Erythroblast (primary cell): ENCODE measurements around the gene INHBA.

Experiments
- DNase-seq, 2 experiments: peaks; one replicate each; lab custom pipeline; 2025; lab: John Stamatoyannopoulos, UW
- GATA1 ChIP-seq: IDR thresholded peaks from 2 replicates; pipeline ENCODE4 v1.6.1; 2011; ENCODE audit warnings: low read depth, mild to moderate bottlenecking, control low read depth, low read length, moderate library complexity
- POLR2A ChIP-seq: IDR thresholded peaks from 2 replicates; pipeline ENCODE4 v1.6.1; 2011; ENCODE audit warnings: mild to moderate bottlenecking, low read length

Gene INHBA

GRCh38 chr7:41689815-41690214 is 13.1 kb downstream of the INHBA start:
- DNase-seq: no peak
- TF ChIP-seq POLR2A: no peak
- no peak for TF ChIP-seq GATA1

GRCh38 chr7:41688906-41689305 is 14.0 kb downstream of the INHBA start:
- no peak for DNase-seq
- TF ChIP-seq GATA1: no peak
- TF ChIP-seq POLR2A: no peak

- no peak for DNase-seq
- TF ChIP-seq GATA1 (no peak), POLR2A (no peak)
Observed at GRCh38 chr7:41688012-41688625, 14.8 kb downstream of the INHBA start.

DNA sequence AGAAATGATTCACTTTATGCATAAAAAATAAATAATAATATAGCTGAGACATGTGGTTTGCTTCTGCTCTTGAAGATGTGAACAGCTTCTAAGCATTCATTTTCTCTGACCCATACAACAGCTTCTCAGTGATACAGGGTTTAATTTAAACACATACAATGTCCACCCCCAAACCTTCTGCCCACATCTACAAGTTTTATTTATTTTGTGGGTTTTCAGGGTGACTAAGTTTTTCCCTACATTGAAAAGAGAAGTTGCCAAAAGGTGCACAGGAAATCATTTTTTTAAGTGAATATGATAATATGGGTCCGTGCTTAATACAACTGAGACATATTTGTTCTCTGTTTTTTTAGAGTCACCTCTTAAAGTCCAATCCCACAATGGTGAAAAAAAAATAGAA is 17.2 kb downstream of the INHBA start:
- TF ChIP-seq GATA1 (no peak), POLR2A (no peak)
- no peak for DNase-seq

GRCh38 chr7:41682422-41682821 is 20.5 kb downstream of the INHBA start:
- no peak for TF ChIP-seq POLR2A
- no peak for TF ChIP-seq GATA1
- no peak for DNase-seq

DNA sequence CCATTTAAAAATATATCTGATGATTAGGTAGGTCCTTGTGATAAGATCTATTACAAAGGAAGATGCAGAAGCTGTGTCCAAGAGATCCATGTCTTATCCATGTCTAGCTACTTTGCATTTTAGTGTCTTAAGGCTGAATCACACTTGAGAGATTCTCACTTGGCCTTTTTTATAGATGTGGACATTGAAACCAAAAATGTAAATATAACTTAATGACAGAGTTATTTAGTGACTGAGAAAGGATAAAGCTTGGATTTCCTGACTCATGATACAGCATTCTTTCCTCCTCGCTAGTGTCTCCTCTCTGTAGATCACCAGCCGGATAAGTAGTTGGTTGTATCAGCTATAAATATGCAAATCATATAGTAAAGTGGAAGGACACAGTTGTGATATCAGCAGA is 23.3 kb downstream of the INHBA start:
- TF ChIP-seq POLR2A: no peak
- TF ChIP-seq GATA1: no peak
- no peak for DNase-seq

- no peak for DNase-seq
- TF ChIP-seq GATA1: no peak
- no peak for TF ChIP-seq POLR2A
Observed at GRCh38 chr7:41674505-41675023, 28.3 kb downstream of the INHBA start.

GRCh38 chr7:41661596-41661995 is 41.3 kb downstream of the INHBA start:
- no peak for DNase-seq

GRCh38 chr7:41659539-41659938 is 43.4 kb downstream of the INHBA start:
- TF ChIP-seq GATA1 (no peak), POLR2A (no peak)
- DNase-seq: no peak

More at GRCh38 chr7:41661596-41661995, 41.3 kb downstream of the INHBA start:
- no peak for TF ChIP-seq POLR2A
- TF ChIP-seq GATA1: no peak

GRCh38 chr7:41656366-41656765 is 46.5 kb downstream of the INHBA start:
- DNase-seq: no peak
- no peak for TF ChIP-seq GATA1
- TF ChIP-seq POLR2A: no peak

- no peak for TF ChIP-seq POLR2A
- TF ChIP-seq GATA1: no peak
- DNase-seq: no peak
Observed at GRCh38 chr7:41655426-41655825, 47.5 kb downstream of the INHBA start.

DNA sequence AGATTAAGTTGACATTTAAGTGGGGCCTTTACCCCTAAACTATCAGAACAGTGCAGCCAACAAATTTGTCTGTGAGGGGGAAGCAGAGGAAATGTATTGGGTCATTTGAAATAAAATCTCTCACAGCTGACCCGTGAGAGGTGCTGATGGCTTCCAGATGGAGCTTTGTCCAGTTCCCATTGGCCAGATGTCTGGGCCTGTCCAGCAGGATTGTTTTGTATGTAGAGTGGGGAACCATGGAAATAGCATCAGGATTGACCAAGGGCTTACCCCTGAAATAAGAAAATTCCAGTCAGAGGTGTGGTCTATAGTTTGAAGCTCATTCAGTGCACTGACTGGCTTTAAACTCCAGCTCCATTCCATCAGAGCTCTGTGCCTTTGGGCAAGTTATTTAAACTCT is 50.6 kb downstream of the INHBA start:
- no peak for DNase-seq
- TF ChIP-seq POLR2A (no peak), GATA1 (no peak)

DNA sequence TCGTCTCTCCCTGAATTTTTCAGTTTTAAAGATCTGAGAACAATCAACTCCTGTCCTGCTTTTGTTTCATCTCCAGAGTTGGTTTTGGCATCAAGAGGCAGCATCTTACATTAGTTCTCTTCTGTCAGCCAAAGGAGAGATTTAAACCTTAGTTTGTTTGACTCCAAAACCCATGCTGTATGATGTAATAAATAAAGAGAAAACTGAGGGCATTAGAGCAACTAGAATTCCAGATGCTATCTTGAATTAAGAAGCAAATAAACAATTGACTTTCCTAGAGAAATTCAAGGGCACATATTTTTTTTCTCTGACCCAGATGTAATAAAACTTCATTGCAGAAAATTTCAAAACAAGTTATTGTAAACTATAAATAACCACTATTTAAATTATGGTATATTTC is 54.4 kb downstream of the INHBA start:
- TF ChIP-seq POLR2A (no peak), GATA1 (no peak)
- DNase-seq: no peak

DNA sequence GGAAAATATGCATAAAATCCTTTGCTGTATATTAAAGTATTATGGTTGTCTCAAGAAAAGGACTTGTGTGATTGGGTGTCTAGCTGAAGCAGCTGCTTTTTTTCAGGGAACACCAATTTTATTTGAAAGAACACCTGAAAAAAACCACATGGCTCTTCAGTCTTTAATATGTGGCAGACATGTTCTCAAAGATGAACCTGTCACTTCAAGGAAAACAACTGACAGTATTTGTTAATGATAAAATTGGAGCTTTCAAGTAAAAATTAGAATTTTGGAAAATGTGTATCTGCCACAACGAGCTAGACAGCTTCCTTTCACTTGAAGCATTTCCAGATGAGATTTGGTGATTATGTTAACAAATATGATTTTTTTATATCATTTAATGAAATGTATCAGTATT is 59.3 kb downstream of the INHBA start:
- DNase-seq: no peak
- TF ChIP-seq GATA1 (no peak), POLR2A (no peak)

GRCh38 chr7:41641665-41642014 is 61.2 kb downstream of the INHBA start:
- DNase-seq: no peak
- TF ChIP-seq POLR2A (no peak), GATA1 (no peak)
